ENCODE results near the gene TRNAU1AP.
"Not testable (repeated sequence)": the region's sequence is repeated elsewhere in the genome, so short reads cannot be mapped to it uniquely, and the experiment has no call there.

The TRNAU1AP gene

GRCh38 chr1:28577738-28578536 is 25.1 kb downstream of the TRNAU1AP start:
- Histone ChIP-seq H3K27me3 (ENCODE audit: control insufficient read depth, insufficient read depth, low read length) (no peaks in the 10 kb centered on the region), H3K9me3 (ENCODE audit: control insufficient read depth, insufficient read depth, low read length) (no peaks in the 10 kb centered on the region), H3K9ac (ENCODE audit: low read depth, low read length) (no peak overlapping the region), H3K4me3 (ENCODE audit: low read depth, low read length) (no peak overlapping the region), H3K27ac (ENCODE audit: low read depth, low read length) (peak overlapping the region; percentile 48), H3K4me1 (ENCODE audit: control insufficient read depth, insufficient read depth, low read length) (peaks cover 7% of the 10 kb centered on the region; the same call in 1 of the 2 replicates), H3K36me3 (ENCODE audit: control insufficient read depth, insufficient read depth, low read length) (peaks cover 64% of the 10 kb centered on the region)

GRCh38 chr1:28578696-28579218 is 25.9 kb downstream of the TRNAU1AP start:
- Histone ChIP-seq H3K27ac (ENCODE audit: low read depth, low read length) (peak overlapping the region; percentile 64), H3K9me3 (ENCODE audit: control insufficient read depth, insufficient read depth, low read length) (no peaks in the 10 kb centered on the region), H3K9ac (ENCODE audit: low read depth, low read length) (no peak overlapping the region), H3K4me3 (ENCODE audit: low read depth, low read length) (no peak overlapping the region), H3K27me3 (ENCODE audit: control insufficient read depth, insufficient read depth, low read length) (no peaks in the 10 kb centered on the region), H3K4me1 (ENCODE audit: control insufficient read depth, insufficient read depth, low read length) (peaks cover 7% of the 10 kb centered on the region; the same call in 1 of the 2 replicates), H3K36me3 (ENCODE audit: control insufficient read depth, insufficient read depth, low read length) (peaks cover 58% of the 10 kb centered on the region)

GRCh38 chr1:28579401-28579800 is 26.5 kb downstream of the TRNAU1AP start:
- Histone ChIP-seq H3K27me3 (ENCODE audit: control insufficient read depth, insufficient read depth, low read length) (no peaks in the 10 kb centered on the region), H3K36me3 (ENCODE audit: control insufficient read depth, insufficient read depth, low read length) (peaks cover 52% of the 10 kb centered on the region), H3K9me3 (ENCODE audit: control insufficient read depth, insufficient read depth, low read length) (no peaks in the 10 kb centered on the region), H3K27ac (ENCODE audit: low read depth, low read length) (no peak overlapping the region), H3K4me1 (ENCODE audit: control insufficient read depth, insufficient read depth, low read length) (peaks cover 7% of the 10 kb centered on the region; the same call in 1 of the 2 replicates), H3K9ac (ENCODE audit: low read depth, low read length) (no peak overlapping the region), H3K4me3 (ENCODE audit: low read depth, low read length) (peak overlapping the region; percentile 94)

- H3K27ac ChIP-seq (ENCODE audit: low read depth, low read length), result peak overlapping the region; percentile 92
- H3K36me3 ChIP-seq (ENCODE audit: control insufficient read depth, insufficient read depth, low read length), result peaks cover 44% of the 10 kb centered on the region
- no peaks in the 10 kb centered on the region for H3K9me3 ChIP-seq (ENCODE audit: control insufficient read depth, insufficient read depth, low read length)
- no peaks in the 10 kb centered on the region for H3K27me3 ChIP-seq (ENCODE audit: control insufficient read depth, insufficient read depth, low read length)
- peak overlapping the region; percentile 90 for H3K9ac ChIP-seq (ENCODE audit: low read depth, low read length)
- peaks cover 7% of the 10 kb centered on the region; the same call in 1 of the 2 replicates for H3K4me1 ChIP-seq (ENCODE audit: control insufficient read depth, insufficient read depth, low read length)
- H3K4me3 ChIP-seq (ENCODE audit: low read depth, low read length), result peak overlapping the region; percentile 94
These were observed 28.0 kb downstream of the TRNAU1AP start for GRCh38 chr1:28580722-28581530.

GRCh38 chr1:28581531-28582247 is 28.8 kb downstream of the TRNAU1AP start:
- H3K9me3 ChIP-seq (ENCODE audit: control insufficient read depth, insufficient read depth, low read length), result no peaks in the 10 kb centered on the region
- H3K9ac ChIP-seq (ENCODE audit: low read depth, low read length), result peak overlapping the region; percentile 90
- peaks cover 7% of the 10 kb centered on the region; the same call in 1 of the 2 replicates for H3K4me1 ChIP-seq (ENCODE audit: control insufficient read depth, insufficient read depth, low read length)
- peak overlapping the region; percentile 94 for H3K4me3 ChIP-seq (ENCODE audit: low read depth, low read length)
- H3K27ac ChIP-seq (ENCODE audit: low read depth, low read length), result peak overlapping the region; percentile 92
- H3K27me3 ChIP-seq (ENCODE audit: control insufficient read depth, insufficient read depth, low read length), result no peaks in the 10 kb centered on the region
- H3K36me3 ChIP-seq (ENCODE audit: control insufficient read depth, insufficient read depth, low read length), result peaks cover 44% of the 10 kb centered on the region

- peak overlapping the region; percentile 92 for H3K27ac ChIP-seq (ENCODE audit: low read depth, low read length)
These were observed 29.3 kb downstream of the TRNAU1AP start for GRCh38 chr1:28582248-28582615.

GRCh38 chr1:28586585-28587391 is 33.9 kb downstream of the TRNAU1AP start:
- H3K9ac ChIP-seq (ENCODE audit: low read depth, low read length); H3K27ac ChIP-seq (ENCODE audit: low read depth, low read length); H3K4me1 ChIP-seq (ENCODE audit: control insufficient read depth, insufficient read depth, low read length); H3K27me3 ChIP-seq (ENCODE audit: control insufficient read depth, insufficient read depth, low read length); H3K4me3 ChIP-seq (ENCODE audit: low read depth, low read length); H3K36me3 ChIP-seq (ENCODE audit: control insufficient read depth, insufficient read depth, low read length); H3K9me3 ChIP-seq (ENCODE audit: control insufficient read depth, insufficient read depth, low read length): not testable (repeated sequence)

More at GRCh38 chr1:28582248-28582615, 29.3 kb downstream of the TRNAU1AP start:
- H3K9me3 ChIP-seq (ENCODE audit: control insufficient read depth, insufficient read depth, low read length), result no peaks in the 10 kb centered on the region
- H3K27me3 ChIP-seq (ENCODE audit: control insufficient read depth, insufficient read depth, low read length), result no peaks in the 10 kb centered on the region
- H3K9ac ChIP-seq (ENCODE audit: low read depth, low read length), result peak overlapping the region; percentile 81
- H3K4me1 ChIP-seq (ENCODE audit: control insufficient read depth, insufficient read depth, low read length), result peaks cover 7% of the 10 kb centered on the region; the same call in 1 of the 2 replicates
- peak overlapping the region; percentile 94 for H3K4me3 ChIP-seq (ENCODE audit: low read depth, low read length)
- peaks cover 38% of the 10 kb centered on the region for H3K36me3 ChIP-seq (ENCODE audit: control insufficient read depth, insufficient read depth, low read length)

GRCh38 chr1:28591708-28592320 is 38.9 kb downstream of the TRNAU1AP start, which contains the start of gene RAB42:
TSS of gene RAB42 (plus strand) at chr1:28592265. CDS start at chr1:28592512, 247 bp downstream.
- no peak within 1 kb of the TSS; the same call in 1 of the 2 replicates for H3K9ac ChIP-seq (ENCODE audit: low read depth, low read length)
- no peak within 1 kb of the TSS for H3K27ac ChIP-seq (ENCODE audit: low read depth, low read length)
- H3K9me3 ChIP-seq (ENCODE audit: control insufficient read depth, insufficient read depth, low read length), result no peaks in the 10 kb centered on the region
- H3K4me1 ChIP-seq (ENCODE audit: control insufficient read depth, insufficient read depth, low read length), result peaks cover 23% of the 10 kb centered on the region; the same call in 1 of the 2 replicates
- no peaks in the 10 kb centered on the region for H3K36me3 ChIP-seq (ENCODE audit: control insufficient read depth, insufficient read depth, low read length)
- H3K27me3 ChIP-seq (ENCODE audit: control insufficient read depth, insufficient read depth, low read length), result peaks cover 7% of the 10 kb centered on the region
- H3K4me3 ChIP-seq (ENCODE audit: low read depth, low read length), result peak within 1 kb of the TSS; percentile 70

GRCh38 chr1:28592321-28593071 is 39.6 kb downstream of the TRNAU1AP start:
- Histone ChIP-seq H3K4me3 (ENCODE audit: low read depth, low read length) (peak overlapping the region; percentile 70), H3K27me3 (ENCODE audit: control insufficient read depth, insufficient read depth, low read length) (peaks cover 7% of the 10 kb centered on the region), H3K9ac (ENCODE audit: low read depth, low read length) (no peak overlapping the region; the same call in 1 of the 2 replicates), H3K27ac (ENCODE audit: low read depth, low read length) (no peak overlapping the region), H3K9me3 (ENCODE audit: control insufficient read depth, insufficient read depth, low read length) (no peaks in the 10 kb centered on the region), H3K4me1 (ENCODE audit: control insufficient read depth, insufficient read depth, low read length) (peaks cover 23% of the 10 kb centered on the region; the same call in 1 of the 2 replicates), H3K36me3 (ENCODE audit: control insufficient read depth, insufficient read depth, low read length) (no peaks in the 10 kb centered on the region)

Data from HUES48 (cell line).